GM18499 (cell line): ENCODE measurements around the gene UROC1.

Source experiments
- ATAC-seq: cut with Tn5 transposase; IDR thresholded peaks from one replicate; pipeline ENCODE4 v1.9.1; 2021; ENCODE audit warnings: moderate number of reproducible peaks; ENCODE audit not compliant: insufficient read depth, unreplicated experiment

The UROC1 gene

DNA sequence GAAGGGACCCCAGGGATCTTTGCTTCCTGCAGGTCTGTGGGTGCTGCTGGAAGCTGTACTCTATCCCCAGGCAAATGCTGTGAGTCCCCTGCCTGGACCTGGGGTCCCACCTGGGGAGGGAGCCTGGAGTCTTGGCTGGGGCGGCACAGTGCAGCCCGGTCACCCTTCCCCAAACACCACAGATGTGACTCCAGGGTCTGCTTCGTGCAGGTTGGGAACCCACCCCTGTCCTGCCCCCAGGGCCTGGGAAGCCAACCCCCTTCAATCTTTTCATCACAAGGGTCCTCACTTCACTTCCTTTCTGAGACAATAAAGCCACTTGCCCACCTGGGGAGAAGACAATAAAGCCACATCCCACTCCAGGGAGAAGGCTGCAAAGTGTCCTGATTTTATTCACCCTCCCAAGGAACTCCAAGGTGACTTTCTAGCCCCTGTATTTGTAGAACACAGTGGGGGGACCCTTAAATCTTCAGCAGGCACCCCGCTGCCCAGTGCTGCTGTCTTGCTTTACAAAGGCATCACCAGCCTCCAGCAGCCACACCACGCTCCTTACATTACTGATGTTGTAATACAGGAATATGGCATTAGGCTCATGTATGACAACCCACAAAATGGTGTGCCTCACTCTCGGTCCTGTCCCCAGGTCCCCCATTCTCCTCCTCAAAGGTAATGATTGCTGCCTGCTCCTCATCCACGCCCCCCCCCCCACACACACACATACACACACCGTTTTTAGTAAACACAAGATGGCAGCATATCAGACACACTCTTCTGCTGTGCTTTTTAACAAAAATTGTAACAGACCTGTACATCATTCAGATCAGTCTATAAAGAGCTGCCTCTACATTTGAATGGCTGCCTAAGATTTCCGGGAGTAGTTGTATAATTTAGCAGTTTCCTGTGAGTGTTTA is 31.2 kb upstream of the UROC1 start:
- ATAC-seq = no peak

DNA sequence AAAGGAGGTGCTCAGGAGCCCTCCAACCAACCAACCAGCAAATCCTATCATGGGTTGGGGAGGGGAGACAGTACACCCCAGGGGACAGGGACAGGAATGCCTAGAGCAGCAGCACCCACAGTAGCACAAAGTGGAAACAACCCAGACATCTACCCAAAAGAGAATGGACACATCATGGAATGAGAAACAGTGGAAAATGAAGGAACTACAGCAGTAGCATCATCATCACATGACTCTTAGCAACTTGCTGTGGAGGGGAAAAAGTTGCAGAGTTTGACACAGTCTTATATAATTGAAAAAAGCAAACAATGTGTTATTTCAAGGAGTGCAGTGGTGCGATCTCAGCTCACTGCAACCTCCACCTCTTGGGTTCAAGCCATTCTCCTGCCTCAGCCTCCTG is 30.1 kb upstream of the UROC1 start:
- ATAC-seq = no peak

GRCh38 chr3:126546549-126547239 is 29.1 kb upstream of the UROC1 start:
- ATAC-seq = no peak

- ATAC-seq = no peak
Measured at GRCh38 chr3:126546013-126546412, 28.4 kb upstream of the UROC1 start.

GRCh38 chr3:126545544-126545943 is 28.0 kb upstream of the UROC1 start:
- ATAC-seq = no peak

GRCh38 chr3:126544596-126545281 is 27.2 kb upstream of the UROC1 start:
- no peak for ATAC-seq

DNA sequence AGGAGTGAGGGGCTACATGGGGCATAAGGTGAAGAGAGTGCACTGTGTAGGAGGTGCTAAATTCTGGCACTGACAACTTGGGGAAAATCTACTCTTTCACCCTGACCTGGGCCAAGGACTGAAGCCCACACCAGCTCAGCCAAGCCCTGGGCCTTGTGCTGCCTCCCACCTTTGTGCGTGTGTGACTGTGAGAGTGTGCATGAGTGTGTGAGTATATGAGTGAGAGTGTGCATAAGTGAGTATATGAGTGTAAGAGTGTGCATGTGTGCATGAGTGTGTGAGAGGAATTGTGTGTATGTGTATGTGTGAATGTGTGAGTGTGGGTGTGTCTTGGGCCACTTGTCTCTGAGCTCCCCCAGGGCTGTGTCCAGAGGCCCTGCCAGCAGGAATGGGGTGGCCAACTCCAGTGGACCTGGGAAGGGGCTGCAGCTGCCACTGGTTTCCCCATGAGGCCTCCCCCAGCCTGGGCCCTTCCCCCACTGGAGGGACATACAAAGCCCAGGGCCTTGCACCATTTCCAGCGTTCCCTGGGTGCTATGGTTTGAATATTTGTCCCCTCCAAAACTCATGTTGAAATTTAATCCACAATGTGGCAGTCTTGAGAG is 26.0 kb upstream of the UROC1 start:
- no peak for ATAC-seq

GRCh38 chr3:126542340-126543241 is 25.0 kb upstream of the UROC1 start:
- no peak for ATAC-seq

DNA sequence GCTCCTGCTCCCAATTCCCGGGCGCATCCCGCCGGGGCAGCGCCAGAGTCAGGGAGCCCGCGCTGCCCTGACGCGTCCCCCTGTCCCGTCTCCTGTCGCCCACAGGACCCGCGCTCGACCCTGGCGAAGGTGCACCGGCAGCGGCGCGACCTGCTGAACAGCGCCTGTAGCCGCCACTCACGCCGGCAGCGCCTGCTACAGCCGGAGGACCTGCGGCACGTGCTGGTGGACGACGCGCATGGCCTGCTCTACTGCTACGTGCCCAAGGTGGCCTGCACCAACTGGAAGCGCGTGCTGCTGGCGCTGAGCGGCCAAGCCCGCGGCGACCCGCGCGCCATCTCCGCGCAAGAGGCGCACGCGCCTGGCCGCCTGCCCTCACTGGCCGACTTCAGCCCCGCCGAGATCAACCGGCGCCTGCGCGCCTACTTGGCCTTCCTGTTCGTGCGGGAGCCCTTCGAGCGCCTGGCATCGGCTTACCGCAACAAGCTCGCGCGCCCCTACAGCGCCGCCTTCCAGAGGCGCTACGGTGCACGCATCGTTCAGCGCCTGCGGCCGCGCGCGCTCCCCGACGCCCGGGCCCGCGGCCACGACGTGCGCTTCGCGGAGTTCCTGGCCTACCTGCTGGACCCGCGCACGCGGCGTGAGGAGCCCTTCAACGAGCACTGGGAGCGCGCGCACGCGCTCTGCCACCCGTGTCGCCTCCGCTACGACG is 24.2 kb upstream of the UROC1 start:
- no peak for ATAC-seq

- no peak for ATAC-seq
Measured at GRCh38 chr3:126540951-126541627, 23.5 kb upstream of the UROC1 start.

GRCh38 chr3:126540342-126540849 is 22.8 kb upstream of the UROC1 start:
- no peak for ATAC-seq

DNA sequence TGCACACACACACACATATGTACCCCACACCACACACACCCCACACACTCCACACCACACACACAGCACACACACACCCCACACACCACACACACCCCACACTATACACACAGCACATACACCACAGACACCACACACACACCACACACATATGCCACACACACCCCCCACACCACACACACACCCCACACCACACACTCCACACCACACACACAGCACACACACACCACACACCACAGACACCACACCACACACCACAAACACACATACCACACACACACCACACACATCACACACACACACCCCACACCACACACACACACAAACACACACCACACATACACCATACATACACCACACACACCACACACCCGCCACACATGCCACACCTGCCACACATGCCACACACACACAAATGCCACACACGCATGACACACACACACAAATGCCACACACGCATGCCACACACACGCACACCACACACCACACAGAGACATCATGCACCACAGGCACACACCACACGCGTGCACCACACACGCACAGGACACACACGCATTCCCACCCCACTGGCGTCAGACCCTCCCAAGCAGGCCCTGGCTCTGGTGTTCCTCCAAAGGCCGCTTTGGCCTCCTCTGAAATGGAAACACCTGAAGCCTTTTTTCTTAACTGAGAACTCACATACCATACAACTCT is 22.1 kb upstream of the UROC1 start:
- no peak for ATAC-seq

DNA sequence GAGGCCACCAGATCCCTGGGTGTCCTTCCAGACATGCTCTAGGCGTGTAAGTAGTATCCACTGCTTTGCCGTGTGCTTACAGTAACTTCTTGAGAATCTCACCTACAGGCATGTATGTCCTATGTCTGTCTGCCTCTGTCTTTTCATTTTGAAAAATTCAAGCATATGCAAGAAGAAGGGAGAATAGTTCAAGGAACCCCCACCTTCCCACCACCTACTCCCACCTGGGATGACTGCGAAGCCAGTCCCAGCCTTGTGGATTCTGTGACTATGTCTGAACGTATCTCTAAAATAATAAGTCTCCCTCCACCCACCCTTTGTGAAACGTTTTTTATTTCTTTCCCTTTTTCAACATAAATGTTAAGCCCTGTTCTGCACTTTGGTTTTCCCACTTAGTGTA is 21.4 kb upstream of the UROC1 start:
- no peak for ATAC-seq

DNA sequence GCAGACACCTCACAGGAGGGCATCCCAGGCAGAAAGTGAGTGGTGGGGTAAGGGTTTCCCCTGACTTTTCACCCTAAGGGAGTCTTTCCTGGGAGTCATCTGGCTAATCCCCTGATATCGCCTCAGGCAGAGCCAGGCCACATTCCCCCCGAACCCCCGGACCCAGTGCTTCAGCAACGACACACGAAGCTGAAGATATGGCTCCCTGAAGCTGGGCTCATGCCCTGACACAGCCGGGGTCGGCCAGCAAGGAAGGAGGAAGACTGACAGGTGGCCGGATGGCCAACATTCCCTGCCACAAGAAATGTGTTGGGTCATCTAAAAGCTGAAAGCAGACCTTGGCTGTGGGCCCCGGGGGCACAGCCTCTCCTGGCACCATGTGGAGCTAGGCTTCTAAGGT is 20.7 kb upstream of the UROC1 start:
- ATAC-seq = no peak

GRCh38 chr3:126537730-126538281 is 20.2 kb upstream of the UROC1 start:
- no peak for ATAC-seq

- no peak for ATAC-seq
Measured at GRCh38 chr3:126537116-126537729, 19.6 kb upstream of the UROC1 start.

- ATAC-seq = no peak
Measured at GRCh38 chr3:126536126-126536525, 18.6 kb upstream of the UROC1 start.
